ENCODE data around the gene SVOPL.
"Not testable (repeated sequence)": the region's sequence is repeated elsewhere in the genome, so short reads cannot be mapped to it uniquely, and the experiment has no call there.

SVOPL gene, protein sequence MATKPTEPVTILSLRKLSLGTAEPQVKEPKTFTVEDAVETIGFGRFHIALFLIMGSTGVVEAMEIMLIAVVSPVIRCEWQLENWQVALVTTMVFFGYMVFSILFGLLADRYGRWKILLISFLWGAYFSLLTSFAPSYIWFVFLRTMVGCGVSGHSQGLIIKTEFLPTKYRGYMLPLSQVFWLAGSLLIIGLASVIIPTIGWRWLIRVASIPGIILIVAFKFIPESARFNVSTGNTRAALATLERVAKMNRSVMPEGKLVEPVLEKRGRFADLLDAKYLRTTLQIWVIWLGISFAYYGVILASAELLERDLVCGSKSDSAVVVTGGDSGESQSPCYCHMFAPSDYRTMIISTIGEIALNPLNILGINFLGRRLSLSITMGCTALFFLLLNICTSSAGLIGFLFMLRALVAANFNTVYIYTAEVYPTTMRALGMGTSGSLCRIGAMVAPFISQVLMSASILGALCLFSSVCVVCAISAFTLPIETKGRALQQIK

GRCh38 chr7:138700857-138701536 is at the start of gene SVOPL:
Gene SVOPL, minus strand, starts transcription at chr7:138701362. Its CDS starts 22,317 bp downstream, at chr7:138679045.
- no peak for DNase-seq

DNA sequence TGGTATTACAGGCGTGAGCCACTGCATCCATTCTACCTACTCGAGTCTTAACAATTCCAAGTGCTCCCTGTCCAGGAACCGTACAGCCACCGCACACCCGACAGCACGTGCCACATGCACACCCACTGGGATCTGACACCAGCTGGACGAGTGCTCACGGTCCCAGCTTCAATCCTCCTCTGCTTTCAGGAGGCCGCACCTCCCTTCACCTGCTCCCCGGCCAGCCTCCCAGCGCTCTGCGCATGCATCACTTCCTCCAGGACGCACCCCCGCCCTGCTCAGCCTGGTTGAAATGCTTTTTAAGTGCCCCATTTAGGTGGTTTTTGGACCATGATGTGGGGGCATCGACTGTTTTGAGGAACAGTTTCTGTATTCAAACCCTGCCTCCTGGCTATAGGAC is 49.3 kb upstream of the SVOPL start:
- no peak for DNase-seq

GRCh38 chr7:138749960-138750359 is 48.8 kb upstream of the SVOPL start:
- no peak for DNase-seq

- DNase-seq, result no peak
Observed at GRCh38 chr7:138748666-138749065, 47.5 kb upstream of the SVOPL start.

DNA sequence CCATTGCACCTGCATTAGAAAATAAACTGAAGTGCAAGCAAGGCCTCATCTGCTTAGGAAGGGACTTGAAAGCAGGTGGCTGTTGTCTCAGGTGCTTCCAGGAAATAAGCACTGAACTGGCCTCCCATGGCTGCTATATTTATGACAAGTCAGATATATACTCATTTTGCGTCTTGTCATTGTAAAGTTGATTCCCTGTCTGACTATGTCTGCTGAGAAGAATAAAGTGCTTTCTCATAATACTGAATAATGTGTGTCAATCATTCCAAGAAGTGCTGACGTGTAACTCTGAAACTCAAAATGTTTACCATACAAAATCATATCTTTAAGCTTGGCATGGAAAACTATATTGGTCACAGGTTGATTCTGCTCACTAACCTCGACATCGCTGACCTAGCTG is 44.9 kb upstream of the SVOPL start:
- no peak for DNase-seq

- no peak for DNase-seq
Observed at GRCh38 chr7:138745189-138745588, 44.0 kb upstream of the SVOPL start.

- no peak for DNase-seq
Observed at GRCh38 chr7:138741453-138741735, 40.2 kb upstream of the SVOPL start.

DNA sequence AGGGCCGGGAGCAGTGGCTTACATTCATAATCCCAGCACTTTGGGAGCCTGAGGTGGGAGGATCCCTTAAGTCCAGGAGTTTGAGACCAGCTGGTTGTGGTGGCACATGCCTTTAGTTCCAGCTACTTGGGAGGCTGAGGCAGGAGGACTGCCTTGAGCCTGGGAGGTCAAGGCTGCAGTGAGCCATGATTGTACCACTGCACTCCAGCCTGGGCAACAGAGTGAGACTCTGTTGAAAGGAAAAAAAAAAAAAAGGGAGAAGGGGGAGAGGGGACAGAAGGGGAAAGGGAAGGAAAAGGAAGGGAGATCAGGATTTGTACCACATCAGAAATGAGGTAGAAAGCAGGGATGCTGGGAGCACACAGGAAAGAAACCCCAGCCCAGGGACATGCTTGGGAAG is 38.7 kb upstream of the SVOPL start:
- no peak for DNase-seq

GRCh38 chr7:138738551-138739335 is 37.6 kb upstream of the SVOPL start:
- DNase-seq, result peak; percentile 95

DNA sequence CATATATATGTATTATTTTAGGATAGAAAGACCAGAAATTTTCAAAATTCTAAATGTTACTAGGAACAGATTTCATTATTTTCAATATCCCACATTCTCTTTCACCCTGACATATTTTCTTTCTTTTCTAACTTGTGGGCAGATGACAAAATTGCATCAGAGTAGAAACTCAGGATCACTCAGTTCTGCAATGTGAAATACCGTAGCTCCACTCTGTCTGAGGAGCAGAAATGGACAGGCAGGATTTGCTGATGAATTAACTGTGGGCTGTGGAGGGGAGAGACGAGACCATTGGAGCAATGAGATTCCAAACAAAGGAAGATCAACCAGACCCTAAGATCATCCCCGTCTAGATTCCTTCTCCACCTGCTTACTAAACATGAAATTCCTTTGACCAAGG is 37.0 kb upstream of the SVOPL start:
- DNase-seq, result no peak

DNA sequence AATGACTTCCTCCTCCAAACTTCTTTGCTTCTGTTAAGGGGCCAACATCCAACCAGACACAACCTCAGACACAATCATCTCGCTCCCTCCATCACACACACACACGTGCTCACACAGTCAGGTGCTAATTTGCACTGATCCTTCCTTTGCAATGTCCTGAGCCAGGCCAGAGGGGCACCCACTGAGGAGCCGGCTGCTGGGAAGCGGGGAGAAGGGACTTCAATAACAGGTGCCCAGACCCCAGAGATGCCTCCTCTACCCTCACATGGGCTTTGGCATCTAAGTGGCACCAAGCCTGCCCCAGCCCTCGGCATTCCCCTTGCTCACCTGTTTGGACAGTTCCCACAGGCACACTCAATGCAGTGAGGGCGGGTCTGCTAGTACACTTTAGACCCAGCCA is 34.2 kb upstream of the SVOPL start:
- no peak for DNase-seq

DNA sequence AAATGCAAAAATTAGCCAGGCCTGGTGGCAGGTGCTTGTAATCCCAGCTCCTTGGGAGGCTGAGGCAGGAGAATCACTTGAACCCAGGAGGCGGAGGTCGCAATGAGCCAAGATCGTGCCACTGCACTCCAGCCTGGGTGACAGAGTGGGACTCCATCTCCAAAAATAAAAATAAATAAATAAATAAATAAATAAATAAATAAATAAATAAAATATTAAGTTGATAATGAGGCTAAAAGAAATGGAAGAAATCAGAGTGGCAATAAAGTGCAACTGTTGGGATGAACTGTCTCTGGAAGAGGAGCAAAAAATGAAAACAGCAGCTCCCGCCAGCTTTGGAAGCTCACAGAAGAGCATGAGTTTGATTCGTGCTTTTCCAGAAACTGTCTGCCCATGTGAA is 30.6 kb upstream of the SVOPL start:
- DNase-seq, result not testable (repeated sequence)

GRCh38 chr7:138729444-138729843 is 28.3 kb upstream of the SVOPL start:
- DNase-seq, result no peak

DNA sequence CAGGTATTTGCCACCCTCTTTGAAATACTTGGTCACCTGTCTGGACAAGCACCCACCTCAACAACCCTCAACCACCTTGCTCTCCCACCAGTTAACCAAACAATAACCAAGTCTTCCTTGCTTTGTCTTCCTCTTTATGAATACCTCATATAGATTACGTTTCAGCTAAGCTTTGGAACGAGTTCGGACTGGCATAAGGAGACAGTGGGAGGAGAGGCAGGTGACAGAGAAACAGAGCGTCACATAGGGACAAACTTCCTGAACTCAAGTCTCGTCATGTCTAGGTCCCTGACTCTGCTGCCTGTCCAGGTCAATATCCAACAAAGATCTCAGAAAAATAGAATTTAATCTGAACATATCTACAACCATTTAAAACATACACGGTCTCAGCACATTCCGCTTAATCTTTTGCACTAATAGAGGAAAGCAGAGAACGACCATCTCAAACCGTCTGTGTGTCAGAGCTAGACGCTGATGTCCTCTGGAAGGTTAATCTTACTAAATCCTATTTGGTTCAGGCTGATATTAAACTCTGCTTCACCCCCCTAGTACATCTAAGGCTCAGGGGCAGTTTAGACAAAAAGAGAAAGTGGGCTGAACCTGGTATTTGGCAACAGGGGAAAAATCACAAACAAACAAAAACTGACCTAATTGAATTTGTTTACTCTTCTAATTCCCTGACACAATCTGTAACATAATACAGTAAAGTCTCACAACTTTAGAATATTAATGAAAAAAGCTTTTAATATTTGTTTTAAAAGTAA is 26.4 kb upstream of the SVOPL start:
- DNase-seq, result no peak

GRCh38 chr7:138726288-138726687 is 25.1 kb upstream of the SVOPL start:
- DNase-seq, result no peak

DNA sequence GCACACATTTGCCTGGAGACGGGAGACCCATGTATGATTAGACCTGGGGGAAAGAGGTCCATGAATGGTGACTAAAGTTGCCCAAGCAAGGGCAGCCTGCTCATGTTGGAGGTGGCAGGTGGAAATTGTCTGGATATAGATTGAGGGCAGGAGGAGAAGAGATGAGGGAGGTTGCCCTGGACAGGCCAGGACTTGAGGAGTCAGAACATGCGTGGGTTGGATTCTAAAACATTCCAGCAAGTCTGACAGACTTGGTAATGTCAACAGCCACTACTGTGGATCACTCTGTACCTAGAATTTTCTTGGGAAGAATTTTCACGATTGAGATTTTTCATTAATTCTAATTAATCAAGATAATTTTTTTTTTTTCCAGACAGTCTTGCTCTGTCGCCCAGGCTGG is 19.1 kb upstream of the SVOPL start:
- no peak for DNase-seq

DNA sequence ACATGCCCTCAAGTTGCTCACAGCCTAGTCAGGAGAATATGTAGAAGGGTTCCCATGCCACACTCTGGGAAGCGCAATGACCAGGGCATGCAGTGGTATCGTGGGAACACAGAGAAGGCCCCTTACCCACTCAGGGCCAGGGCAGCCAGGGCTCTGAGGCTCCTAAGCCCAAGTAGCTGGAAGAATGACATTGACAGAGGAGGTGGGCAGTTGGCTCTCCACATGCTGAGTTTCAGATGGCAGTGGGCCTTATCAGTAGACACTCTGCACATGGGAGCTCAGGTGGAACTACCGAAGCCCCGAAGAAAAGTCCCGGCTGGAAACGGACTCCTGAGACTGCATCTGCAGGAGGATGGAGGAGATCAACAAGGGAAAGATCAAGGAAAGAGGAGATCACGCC is 15.7 kb upstream of the SVOPL start:
- no peak for DNase-seq

GRCh38 chr7:138713191-138713590 is 12.0 kb upstream of the SVOPL start:
- DNase-seq, result no peak

- DNase-seq, result no peak
Observed at GRCh38 chr7:138712652-138713051, 11.5 kb upstream of the SVOPL start.

DNA sequence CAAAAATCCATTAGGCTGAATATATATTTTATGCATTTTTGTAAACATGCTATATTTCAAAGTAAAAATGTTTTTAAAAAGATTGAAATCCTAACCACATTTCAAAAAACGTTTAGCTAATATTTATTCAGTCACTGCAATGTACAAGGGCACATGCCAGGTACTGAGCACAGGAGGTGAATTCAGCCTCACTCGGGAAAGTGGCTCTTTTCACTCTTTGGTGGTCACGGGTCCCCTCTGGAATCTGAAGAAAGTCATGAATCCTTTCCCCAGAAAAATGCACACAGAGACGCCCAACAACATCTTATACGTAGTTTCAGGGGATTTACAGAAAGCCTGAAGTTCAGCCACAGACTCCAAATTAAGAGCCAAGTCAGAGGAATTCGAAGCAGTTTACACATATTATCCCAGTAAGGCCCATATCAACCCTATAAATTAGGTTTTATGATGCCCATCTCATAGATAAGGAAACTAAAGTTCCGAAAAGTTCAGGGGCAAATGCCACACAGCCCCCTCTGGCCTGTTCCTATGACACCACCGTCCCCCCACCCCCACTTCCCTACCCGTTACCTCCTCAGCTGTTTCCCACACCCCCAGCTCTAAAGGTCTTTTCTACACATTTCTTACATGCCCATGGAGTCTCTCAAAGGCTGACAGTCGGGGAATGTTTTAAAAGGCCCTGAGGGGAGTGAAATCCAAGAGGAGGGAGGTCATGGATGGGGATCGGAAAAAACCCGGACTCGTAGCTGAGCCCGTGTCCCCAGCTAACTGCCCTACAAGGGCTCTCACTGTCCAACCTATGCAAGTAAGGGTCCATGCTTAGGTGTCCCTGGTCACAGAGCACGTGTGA is 9.6 kb upstream of the SVOPL start:
- DNase-seq, result no peak

DNA sequence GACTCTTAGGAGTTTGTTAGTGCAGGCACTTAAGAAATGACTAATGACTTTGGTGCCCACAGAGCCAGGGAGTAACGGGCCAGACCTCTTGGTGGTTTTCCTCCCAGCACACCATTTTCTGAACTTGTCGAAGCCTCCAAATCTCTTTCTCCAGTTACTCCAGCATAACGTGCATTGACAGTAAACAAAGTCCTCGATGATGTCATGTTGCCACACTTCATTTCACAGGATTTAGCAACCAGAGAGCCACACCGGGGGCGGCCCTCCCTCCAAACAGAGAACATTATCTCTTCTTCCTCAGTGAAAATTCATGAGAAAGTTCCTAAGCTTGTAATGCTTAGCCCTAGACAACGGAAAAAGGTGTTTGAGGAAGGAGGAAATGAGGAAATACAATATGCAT is 4.0 kb upstream of the SVOPL start:
- no peak for DNase-seq

GRCh38 chr7:138701537-138701923 is 368 bp upstream of the SVOPL start:
- DNase-seq, result no peak

Data from eye (tissue), 1 donor.